ENCODE results near the gene RFX2.

Gene RFX2

DNA sequence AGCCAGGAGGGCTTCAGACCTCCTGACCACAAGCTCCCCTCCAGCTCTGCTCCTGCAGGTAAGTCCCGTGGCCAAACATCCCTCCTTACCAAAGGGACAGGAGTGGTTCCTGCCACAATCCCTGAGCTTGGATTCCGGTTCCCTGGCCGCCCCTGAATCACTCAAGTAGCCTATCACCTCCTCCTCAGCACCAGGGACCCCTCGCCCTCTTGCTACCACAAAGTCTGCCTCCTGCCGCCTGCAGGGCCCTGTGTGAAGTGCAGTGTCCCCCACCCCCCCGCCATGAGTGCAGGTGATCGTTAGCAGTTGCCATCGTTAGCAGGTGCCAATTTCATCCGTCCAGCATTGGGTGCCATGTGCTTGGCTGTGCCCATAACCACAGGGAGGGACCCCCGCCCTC is 91.5 kb downstream of the RFX2 start:
- no peak overlapping the region for H3K4me3 ChIP-seq (replicated peaks; ENCODE audit: insufficient read depth, low read length)
- no peaks in the 10 kb centered on the region for H3K27me3 ChIP-seq (ENCODE audit: insufficient read depth, poor library complexity, severe bottlenecking)
- H3K27ac ChIP-seq (replicated peaks): no peak overlapping the region
- TF ChIP-seq, protein P1, sequence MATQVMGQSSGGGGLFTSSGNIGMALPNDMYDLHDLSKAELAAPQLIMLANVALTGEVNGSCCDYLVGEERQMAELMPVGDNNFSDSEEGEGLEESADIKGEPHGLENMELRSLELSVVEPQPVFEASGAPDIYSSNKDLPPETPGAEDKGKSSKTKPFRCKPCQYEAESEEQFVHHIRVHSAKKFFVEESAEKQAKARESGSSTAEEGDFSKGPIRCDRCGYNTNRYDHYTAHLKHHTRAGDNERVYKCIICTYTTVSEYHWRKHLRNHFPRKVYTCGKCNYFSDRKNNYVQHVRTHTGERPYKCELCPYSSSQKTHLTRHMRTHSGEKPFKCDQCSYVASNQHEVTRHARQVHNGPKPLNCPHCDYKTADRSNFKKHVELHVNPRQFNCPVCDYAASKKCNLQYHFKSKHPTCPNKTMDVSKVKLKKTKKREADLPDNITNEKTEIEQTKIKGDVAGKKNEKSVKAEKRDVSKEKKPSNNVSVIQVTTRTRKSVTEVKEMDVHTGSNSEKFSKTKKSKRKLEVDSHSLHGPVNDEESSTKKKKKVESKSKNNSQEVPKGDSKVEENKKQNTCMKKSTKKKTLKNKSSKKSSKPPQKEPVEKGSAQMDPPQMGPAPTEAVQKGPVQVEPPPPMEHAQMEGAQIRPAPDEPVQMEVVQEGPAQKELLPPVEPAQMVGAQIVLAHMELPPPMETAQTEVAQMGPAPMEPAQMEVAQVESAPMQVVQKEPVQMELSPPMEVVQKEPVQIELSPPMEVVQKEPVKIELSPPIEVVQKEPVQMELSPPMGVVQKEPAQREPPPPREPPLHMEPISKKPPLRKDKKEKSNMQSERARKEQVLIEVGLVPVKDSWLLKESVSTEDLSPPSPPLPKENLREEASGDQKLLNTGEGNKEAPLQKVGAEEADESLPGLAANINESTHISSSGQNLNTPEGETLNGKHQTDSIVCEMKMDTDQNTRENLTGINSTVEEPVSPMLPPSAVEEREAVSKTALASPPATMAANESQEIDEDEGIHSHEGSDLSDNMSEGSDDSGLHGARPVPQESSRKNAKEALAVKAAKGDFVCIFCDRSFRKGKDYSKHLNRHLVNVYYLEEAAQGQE (IDR thresholded peaks at IDR 0.05; ENCODE audit: insufficient replicate concordance, low read depth): no peak
- TF ChIP-seq GABPA (IDR thresholded peaks at IDR 0.05; ENCODE audit: low read depth): no peak
- TF ChIP-seq POLR2AphosphoS5 (IDR thresholded peaks at IDR 0.05; ENCODE audit: low read depth): no peak
- TF ChIP-seq SPI1 (IDR thresholded peaks at IDR 0.05; ENCODE audit: borderline replicate concordance, low read depth): no peak
- TF ChIP-seq, protein P2, sequence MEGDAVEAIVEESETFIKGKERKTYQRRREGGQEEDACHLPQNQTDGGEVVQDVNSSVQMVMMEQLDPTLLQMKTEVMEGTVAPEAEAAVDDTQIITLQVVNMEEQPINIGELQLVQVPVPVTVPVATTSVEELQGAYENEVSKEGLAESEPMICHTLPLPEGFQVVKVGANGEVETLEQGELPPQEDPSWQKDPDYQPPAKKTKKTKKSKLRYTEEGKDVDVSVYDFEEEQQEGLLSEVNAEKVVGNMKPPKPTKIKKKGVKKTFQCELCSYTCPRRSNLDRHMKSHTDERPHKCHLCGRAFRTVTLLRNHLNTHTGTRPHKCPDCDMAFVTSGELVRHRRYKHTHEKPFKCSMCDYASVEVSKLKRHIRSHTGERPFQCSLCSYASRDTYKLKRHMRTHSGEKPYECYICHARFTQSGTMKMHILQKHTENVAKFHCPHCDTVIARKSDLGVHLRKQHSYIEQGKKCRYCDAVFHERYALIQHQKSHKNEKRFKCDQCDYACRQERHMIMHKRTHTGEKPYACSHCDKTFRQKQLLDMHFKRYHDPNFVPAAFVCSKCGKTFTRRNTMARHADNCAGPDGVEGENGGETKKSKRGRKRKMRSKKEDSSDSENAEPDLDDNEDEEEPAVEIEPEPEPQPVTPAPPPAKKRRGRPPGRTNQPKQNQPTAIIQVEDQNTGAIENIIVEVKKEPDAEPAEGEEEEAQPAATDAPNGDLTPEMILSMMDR (IDR thresholded peaks at IDR 0.05; ENCODE audit: insufficient read depth, low read length): no peak
- DNase-seq (ENCODE audit: low read depth in 1 of 2, low spot score in 1 of 2): no peak

DNA sequence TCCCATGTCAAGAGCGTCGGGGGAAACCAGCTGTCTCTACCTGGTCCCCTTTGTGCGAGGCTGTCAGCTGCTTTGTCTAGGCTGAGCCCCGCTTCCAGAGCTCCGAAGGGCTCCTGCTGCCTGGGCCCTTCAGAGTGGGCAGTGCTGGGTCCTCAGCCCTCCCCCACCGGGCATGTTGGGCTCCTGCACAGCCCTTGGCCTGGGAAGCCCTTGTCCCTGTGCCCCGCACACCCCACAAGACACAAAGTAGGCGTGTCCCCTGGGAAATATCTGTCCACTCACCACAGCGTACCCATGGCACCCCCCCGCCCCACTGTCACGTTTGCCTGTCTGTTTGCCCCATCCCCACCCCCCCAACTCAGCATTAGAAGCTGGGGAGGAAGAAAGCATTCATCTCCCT is 92.7 kb downstream of the RFX2 start:
- Histone ChIP-seq H3K27ac (replicated peaks) (no peak overlapping the region), H3K4me3 (replicated peaks; ENCODE audit: insufficient read depth, low read length) (no peak overlapping the region), H3K27me3 (ENCODE audit: insufficient read depth, poor library complexity, severe bottlenecking) (no peaks in the 10 kb centered on the region)
- no peak for DNase-seq (ENCODE audit: low read depth in 1 of 2, low spot score in 1 of 2)
- TF ChIP-seq, protein P2 (IDR thresholded peaks at IDR 0.05; ENCODE audit: insufficient read depth, low read length): no peak
- TF ChIP-seq GABPA (IDR thresholded peaks at IDR 0.05; ENCODE audit: low read depth) (no peak), SPI1 (IDR thresholded peaks at IDR 0.05; ENCODE audit: borderline replicate concordance, low read depth) (no peak), POLR2AphosphoS5 (IDR thresholded peaks at IDR 0.05; ENCODE audit: low read depth) (no peak)
- TF ChIP-seq, protein P1 (IDR thresholded peaks at IDR 0.05; ENCODE audit: insufficient replicate concordance, low read depth): no peak

DNA sequence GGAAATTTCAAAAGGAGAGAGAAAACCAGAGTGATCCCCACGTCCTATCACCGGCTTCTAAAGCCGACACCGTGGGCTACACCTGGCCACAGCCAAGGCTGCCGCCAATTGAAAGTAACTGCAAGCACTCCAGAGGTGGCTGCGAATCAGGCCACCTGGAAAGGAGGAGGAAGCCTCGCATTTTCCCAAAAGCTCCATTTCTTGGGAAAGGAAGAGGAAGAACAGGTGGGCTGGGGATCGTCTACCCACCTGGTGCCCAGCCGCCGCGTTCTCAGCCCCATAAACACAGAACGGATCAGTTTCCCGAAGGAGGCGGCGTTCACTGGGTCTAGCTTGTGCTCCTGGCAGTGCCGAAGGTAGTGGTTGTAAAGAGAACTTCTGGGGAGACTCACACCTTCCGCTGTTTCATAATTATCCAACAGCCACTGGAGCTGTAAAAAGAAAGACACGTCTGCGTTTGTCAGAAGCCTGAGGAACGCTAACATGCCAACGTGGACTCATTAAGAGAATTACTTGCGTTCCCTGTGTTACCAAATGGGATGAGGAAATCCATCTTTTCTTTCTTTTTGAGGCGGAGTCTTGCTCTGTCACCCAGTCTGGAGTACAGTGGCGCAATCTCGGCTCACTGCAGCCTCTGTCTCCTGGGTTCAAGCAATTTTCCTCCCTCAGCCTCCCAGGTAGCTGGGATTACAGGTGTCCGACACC is 94.3 kb downstream of the RFX2 start:
- H3K27ac ChIP-seq (replicated peaks): no peak overlapping the region

More for the DNA sequence above, 94.3 kb downstream of the RFX2 start:
- Histone ChIP-seq H3K4me3 (replicated peaks; ENCODE audit: insufficient read depth, low read length) (no peak overlapping the region), H3K27me3 (ENCODE audit: insufficient read depth, poor library complexity, severe bottlenecking) (no peaks in the 10 kb centered on the region)
- no peak for DNase-seq (ENCODE audit: low read depth in 1 of 2, low spot score in 1 of 2)
- TF ChIP-seq, protein P1 (IDR thresholded peaks at IDR 0.05; ENCODE audit: insufficient replicate concordance, low read depth): no peak
- no peak for TF ChIP-seq SPI1 (IDR thresholded peaks at IDR 0.05; ENCODE audit: borderline replicate concordance, low read depth)
